H1 (cell line): ENCODE data around the gene NCKIPSD. TPM values are rescaled to one million over a fixed set of nuclear protein-coding genes. Genes with fewer than 3 reads are reported as not detected.

Experiments used
- CTCF ChIA-PET: fragments of 300-600 bp; sonication (Branson Sonifier 250); formaldehyde crosslinking; loops from one replicate; lab custom pipeline; 2021; ENCODE audit not compliant: partially characterized antibody; lab: Charles Lee
- POLR2A ChIA-PET: fragments of 300-600 bp; sonication (Branson Sonifier 250); formaldehyde crosslinking; loops from one replicate; lab custom pipeline; 2021; ENCODE audit warnings: inconsistent platforms; ENCODE audit not compliant: partially characterized antibody; lab: Charles Lee
- DNase-seq, 2 experiments: peaks; one replicate each; pipeline versions ENCODE4 v3.0.0 to v3.0.0-alpha.2; 2010 to 2022; ENCODE audit warnings: low spot score in 2 of 2, low read depth in 1 of 2, mixed read lengths in 1 of 2
- FAIRE-seq: peaks from 2 replicates; lab custom pipeline; 2011; peaks lifted over from hg19 to GRCh38; lab: Jason Lieb, UNC
- H2AFZ ChIP-seq: 2 replicates; pipeline ENCODE4 v1.8.1; 2012; ENCODE audit warnings: low read length, inconsistent platforms
- H2AK5ac ChIP-seq: 2 replicates; pipeline ENCODE4 v1.6.1; 2013; ENCODE audit warnings: low read depth, low read length
- H2BK120ac ChIP-seq: replicated peaks from 2 replicates; pipeline ENCODE3; 2013; ENCODE audit warnings: low read depth, low read length, inconsistent platforms
- H2BK12ac ChIP-seq: 2 replicates; pipeline ENCODE4 v1.6.1; 2013; ENCODE audit warnings: low read depth, low read length
- H2BK15ac ChIP-seq: 2 replicates; pipeline ENCODE4 v1.6.1; 2013; ENCODE audit warnings: low read length
- H2BK20ac ChIP-seq: 2 replicates; pipeline ENCODE4 v1.6.1; 2013; ENCODE audit warnings: low read length
- H2BK5ac ChIP-seq: 2 replicates; pipeline ENCODE4 v1.6.1; 2013; ENCODE audit warnings: low read depth, low read length
- H3K14ac ChIP-seq: 2 replicates; pipeline ENCODE4 v1.6.1; 2013; ENCODE audit warnings: inconsistent platforms; ENCODE audit not compliant: insufficient read length
- H3K18ac ChIP-seq: 2 replicates; pipeline ENCODE4 v1.6.1; 2013; ENCODE audit warnings: low read length; ENCODE audit errors: extremely low read depth
- H3K23ac ChIP-seq: 2 replicates; pipeline ENCODE4 v1.6.1; 2013; ENCODE audit warnings: inconsistent platforms; ENCODE audit not compliant: insufficient read length
- H3K23me2 ChIP-seq: 2 replicates; pipeline ENCODE4 v1.6.1; 2013; ENCODE audit warnings: low read depth, low read length
- H3K27ac ChIP-seq: 2 replicates; pipeline ENCODE4 v1.6.1; 2011; ENCODE audit warnings: low read depth, low read length, inconsistent platforms
- H3K27me3 ChIP-seq, 4 experiments: replicated peaks in 1 of 4; 1 replicate in 1 of 4; 2 replicates in 3 of 4; pipeline versions ENCODE4 v1.6.1 to v1.8.1; 2011 to 2013; ENCODE audit warnings: low read length in 3 of 4, mild to moderate bottlenecking in 3 of 4, inconsistent platforms in 2 of 4, mixed read lengths in 2 of 4, moderate library complexity in 1 of 4; ENCODE audit not compliant: control insufficient read depth in 3 of 4, insufficient read depth in 3 of 4; ENCODE audit errors: extremely low read depth in 1 of 4
- H3K36me3 ChIP-seq, 4 experiments: 2 replicates each; pipeline versions ENCODE4 v1.6.1 to v1.8.1; 2011 to 2013; ENCODE audit warnings: mild to moderate bottlenecking in 4 of 4, low read length in 3 of 4, moderate library complexity in 2 of 4, control low read depth in 1 of 4, inconsistent platforms in 1 of 4; ENCODE audit not compliant: insufficient read depth in 4 of 4, control insufficient read depth in 2 of 4
- H3K4ac ChIP-seq: replicated peaks from 2 replicates; pipeline ENCODE3; 2013; ENCODE audit warnings: low read length, low read depth, mixed read lengths, inconsistent platforms; ENCODE audit not compliant: insufficient read length
- H3K4me1 ChIP-seq, 4 experiments: replicated peaks in 1 of 4; 1 replicate in 1 of 4; 2 replicates in 3 of 4; pipeline versions ENCODE4 v1.6.1 to v1.8.1; 2011 to 2013; ENCODE audit warnings: low read length in 3 of 4, inconsistent platforms in 2 of 4, mixed read lengths in 1 of 4; ENCODE audit not compliant: insufficient read depth in 4 of 4, control insufficient read depth in 3 of 4
- H3K4me2 ChIP-seq, 2 experiments: 2 replicates each; pipeline versions ENCODE4 v1.6.1 to v1.8.1; 2011 to 2013; ENCODE audit warnings: low read depth in 2 of 2, low read length in 2 of 2, control low read depth in 1 of 2, inconsistent platforms in 1 of 2, mild to moderate bottlenecking in 1 of 2; ENCODE audit not compliant: insufficient read depth in 1 of 2
- H3K4me3 ChIP-seq, 4 experiments: fragments of 200-600, 300-600 bp in 1 of 4; sonication (generic), shearing (Covaris generic), sonication (Bioruptor Twin) in 1 of 4; 2 replicates each; pipeline versions ENCODE4 v1.5.1 to v1.8.1; 2011 to 2016; ENCODE audit warnings: low read length in 4 of 4, low read depth in 3 of 4, control low read depth in 2 of 4, inconsistent platforms in 2 of 4, mild to moderate bottlenecking in 2 of 4, mixed read lengths in 1 of 4, moderate library complexity in 1 of 4; ENCODE audit not compliant: insufficient read depth in 2 of 4; ENCODE audit errors: extremely low read depth in 1 of 4
- H3K56ac ChIP-seq: replicated peaks from 2 replicates; pipeline ENCODE3; 2013; ENCODE audit warnings: low read depth, mild to moderate bottlenecking, mixed read lengths, low read length, inconsistent platforms; ENCODE audit not compliant: insufficient read length
- H3K79me1 ChIP-seq: 2 replicates; pipeline ENCODE4 v1.6.1; 2013; ENCODE audit warnings: low read depth, low read length, control low read depth
- H3K79me2 ChIP-seq, 2 experiments: 2 replicates each; pipeline versions ENCODE4 v1.6.1 to v1.8.1; 2012 to 2013; ENCODE audit warnings: low read length in 2 of 2, mild to moderate bottlenecking in 2 of 2, inconsistent platforms in 1 of 2; ENCODE audit not compliant: insufficient read depth in 2 of 2, control insufficient read depth in 1 of 2
- H3K9ac ChIP-seq, 4 experiments: replicated peaks in 1 of 4; 1 replicate in 1 of 4; 2 replicates in 3 of 4; pipeline versions ENCODE4 v1.6.1 to v1.8.1; 2011 to 2013; ENCODE audit warnings: low read depth in 3 of 4, low read length in 3 of 4, control low read depth in 2 of 4, mild to moderate bottlenecking in 2 of 4, moderate library complexity in 2 of 4, inconsistent platforms in 1 of 4; ENCODE audit errors: extremely low read depth in 1 of 4
- H3K9me3 ChIP-seq, 2 experiments: 2 replicates each; pipeline versions ENCODE4 v1.6.1 to v1.8.1; 2012 to 2013; ENCODE audit warnings: mild to moderate bottlenecking in 2 of 2, moderate library complexity in 2 of 2, control low read depth in 1 of 2, inconsistent platforms in 1 of 2, low read depth in 1 of 2, low read length in 1 of 2, mixed read lengths in 1 of 2; ENCODE audit not compliant: insufficient read depth in 2 of 2
- H4K20me1 ChIP-seq, 2 experiments: replicated peaks in 1 of 2; 2 replicates each; pipeline versions ENCODE3 to v1.8.1; 2011 to 2013; ENCODE audit warnings: inconsistent platforms in 2 of 2, low read length in 2 of 2, mild to moderate bottlenecking in 1 of 2; ENCODE audit not compliant: insufficient read depth in 2 of 2, control insufficient read depth in 1 of 2
- H4K5ac ChIP-seq: 2 replicates; pipeline ENCODE4 v1.6.1; 2013; ENCODE audit warnings: low read length, low read depth, mixed read lengths, inconsistent platforms; ENCODE audit not compliant: insufficient read length
- H4K8ac ChIP-seq: 2 replicates; pipeline ENCODE4 v1.8.0; 2013; ENCODE audit warnings: mild to moderate bottlenecking, moderate library complexity, low read length, inconsistent platforms; ENCODE audit not compliant: insufficient read depth; ENCODE audit errors: extremely low read depth
- H4K91ac ChIP-seq: replicated peaks from 2 replicates; pipeline ENCODE3; 2013; ENCODE audit warnings: low read length, mixed read lengths, inconsistent platforms; ENCODE audit not compliant: insufficient read length
- CHD2 ChIP-seq: IDR thresholded peaks from 2 replicates; pipeline ENCODE4 v1.6.1; 2012; ENCODE audit warnings: low read length, improper control_type of control experiment
- POLR2A ChIP-seq, 2 experiments: IDR thresholded peaks; 1 replicate in 1 of 2; 2 replicates in 1 of 2; pipeline ENCODE4 v1.6.1; 2011; ENCODE audit warnings: low read depth in 2 of 2, low read length in 2 of 2, mild to moderate bottlenecking in 2 of 2; ENCODE audit errors: control extremely low read depth in 1 of 2
- RBBP5 ChIP-seq: IDR thresholded peaks from 2 replicates; pipeline ENCODE4 v1.7.1; 2012; ENCODE audit warnings: low read depth, mild to moderate bottlenecking, inconsistent platforms, low read length, moderate library complexity, borderline replicate concordance
- SIN3A ChIP-seq, 2 experiments: IDR thresholded peaks in 1 of 2; conservative IDR thresholded peaks in 1 of 2; 2 replicates each; pipeline ENCODE4 v1.6.1; 2011 to 2012; ENCODE audit warnings: low read length in 2 of 2, improper control_type of control experiment in 1 of 2, low read depth in 1 of 2, mild to moderate bottlenecking in 1 of 2
- TAF1 ChIP-seq: IDR thresholded peaks from 2 replicates; pipeline ENCODE4 v1.6.1; 2011; ENCODE audit warnings: mild to moderate bottlenecking, low read depth, low read length
- polyA plus RNA-seq, 7 experiments: library from polyadenylated mRNA; depleted of rRNA in 3 of 7; stranded (reverse) in 5 of 7; unstranded in 2 of 7; fragments of >200 nt in 5 of 7; fragments of 200-250 nt in 2 of 7; gene quantifications; 1 replicate in 5 of 7; 2 replicates in 1 of 7; 4 replicates in 1 of 7; pipeline versions ENCODE4 v1.2.1 to v1.2.3, GENCODE V29; 2011 to 2013; ENCODE audit warnings: missing spikeins in 2 of 7, mixed read lengths in 2 of 7
- total RNA-seq: library from RNA; stranded (reverse); fragmentation: NEBNext Ultra II Directional; extraction: Animal tissue kit (Norgen Biotek cat#: 25700); gene quantifications from 2 replicates; pipeline ENCODE4 v1.2.1, GENCODE V29; 2021

NCKIPSD gene
- total and polyA plus RNA-seq, 2 of the 8 experiments (the other 6 are each of a cell fraction or from before 2014, with no cell fraction given): 34.7 to 91.8 TPM

- H3K23me2 ChIP-seq: 0 out of 2 replicates have a peak, but pooled peaks cover 2% of the 10 kb centered on the region
- CTCF ChIA-PET: interaction anchor here (0.7 to 2.1 kb wide), 3 partner anchors 21 to 29 kb away, joined by 3 to 8 read pairs (median 3); no protein-coding TSS in a partner anchor
Observed at GRCh38 chr3:48715174-48715800, 29.6 kb upstream of the NCKIPSD start.

More at GRCh38 chr3:48715174-48715800, 29.6 kb upstream of the NCKIPSD start:
- Histone ChIP-seq H3K36me3 (peaks cover 7 to 43% (median 25%) of the 10 kb centered on the region in 4 experiments), H3K23ac (no peak overlapping the region), H3K4me1 (peaks cover 0 to 11% (median 3%) of the 10 kb centered on the region in 4 experiments; a peak in 5 of 7 replicates), H3K27ac (no peak overlapping the region; the same call in 1 of the 2 replicates), H3K56ac (no peak overlapping the region), H4K8ac (no peak overlapping the region), H3K4me2 (peak overlapping the region; percentile 41 to 66), H3K18ac (no peak overlapping the region), H3K79me2 (peaks cover 54 to 66% of the 10 kb centered on the region in 2 experiments), H2BK5ac (no peak overlapping the region), H3K14ac (no peak overlapping the region), H2BK120ac (no peak overlapping the region), H4K20me1 (peaks cover 10 to 16% of the 10 kb centered on the region in 2 experiments), H2BK15ac (no peak overlapping the region), H2BK12ac (no peak overlapping the region), H3K79me1 (peaks cover 2% of the 10 kb centered on the region; the same call in 1 of the 2 replicates), H2BK20ac (no peak overlapping the region), H4K91ac (no peak overlapping the region), H3K27me3 (no peaks in the 10 kb centered on the region), H2AK5ac (no peak overlapping the region), H3K9me3 (no peaks in the 10 kb centered on the region), H2AFZ (no peak overlapping the region), H3K9ac (0 out of 7 replicates have a peak overlapping the region, but pooled peaks of 2 of the 4 experiments have one; percentile 7 to 12), H3K4me3 (peak overlapping the region; percentile 94 to 100 (median 97); a peak in 5 of 8 replicates), H3K4ac (no peak overlapping the region), H4K5ac (no peak overlapping the region)
- POLR2A ChIA-PET: interaction anchor here (0.8 to 13.3 kb wide), 13 partner anchors 9 to 378 kb away, joined by 3 to 187 read pairs (median 7); partner anchors contain the start of genes CELSR3 and NDUFAF3
- no peak for DNase-seq
- FAIRE-seq: no peak
- TF ChIP-seq SIN3A (conservative IDR thresholded peaks at IDR 0.05 in 1 of 2, IDR thresholded peaks at IDR 0.05 in 1 of 2; ENCODE audit: low read depth in 1 of 2, low read length in 2 of 2): 0 out of 4 replicates have a peak, but pooled peaks of 1 of the 2 experiments have one; percentile 16
- no peak for TF ChIP-seq CHD2
- TF ChIP-seq RBBP5: no peak
- no peak for TF ChIP-seq TAF1
- TF ChIP-seq POLR2A (IDR thresholded peaks at IDR 0.05; ENCODE audit: control extremely low read depth in 1 of 2, low read depth in 2 of 2, low read length in 2 of 2): 0 out of 3 replicates have a peak, but pooled peaks of 1 of the 2 experiments have one; percentile 45
